Measurements from ENCODE around the gene PON1.

Gene PON1

GRCh38 chr7:95324431-95324830 lies at the start of gene PON1:
Gene PON1 (minus strand): TSS chr7:95324532. CDS start chr7:95324475, 57 bp downstream.
- in situ Hi-C loops (cut with MboI; ENCODE audit: low sequenced_read_pairs): no loop called here

- in situ Hi-C loops (cut with MboI; ENCODE audit: low sequenced_read_pairs): no loop called here
These were observed 49.0 kb upstream of the PON1 start for GRCh38 chr7:95373323-95373722.

GRCh38 chr7:95368235-95368634 lies 43.9 kb upstream of the PON1 start:
- in situ Hi-C loops (cut with MboI; ENCODE audit: low sequenced_read_pairs): no loop called here

DNA sequence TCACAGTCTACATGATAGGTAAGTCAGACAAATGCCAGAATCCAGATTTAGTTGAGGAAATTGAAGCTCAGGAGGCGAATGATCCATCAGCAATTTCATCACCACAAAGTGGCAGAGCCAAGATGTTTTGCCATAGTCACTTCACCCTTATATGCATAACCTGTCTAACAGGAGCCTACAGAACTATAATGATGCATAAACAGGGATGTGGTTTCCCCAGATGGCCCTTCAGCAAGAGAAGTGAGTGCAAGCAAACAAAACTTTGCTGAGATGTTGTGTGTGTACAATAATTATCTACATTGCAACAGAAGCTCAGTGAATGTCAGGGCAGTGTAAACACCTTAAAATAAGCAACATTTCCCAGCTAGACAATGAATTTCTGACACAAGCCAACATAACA lies 43.3 kb upstream of the PON1 start:
- in situ Hi-C loops (cut with MboI; ENCODE audit: low sequenced_read_pairs): no loop called here

DNA sequence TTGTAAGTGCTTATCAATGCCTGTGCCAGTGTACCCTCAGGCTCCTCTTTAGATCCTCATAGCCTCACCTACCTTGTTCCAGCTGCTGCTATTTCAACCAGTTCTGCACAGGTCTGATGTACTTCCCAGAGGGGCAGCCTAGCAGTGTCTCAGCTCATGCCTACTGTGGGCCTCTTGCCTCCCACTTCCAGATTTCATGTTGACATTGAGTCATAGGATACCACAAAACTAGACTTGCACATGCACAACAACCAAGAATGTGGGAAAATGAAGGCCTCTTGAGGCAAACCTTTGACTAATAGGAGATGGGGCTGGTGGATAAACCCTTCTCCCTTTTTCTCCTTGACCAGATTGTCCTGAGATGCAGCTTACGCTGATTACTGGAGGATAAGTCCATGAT lies 40.8 kb upstream of the PON1 start:
- in situ Hi-C loops (cut with MboI; ENCODE audit: low sequenced_read_pairs): no loop called here

DNA sequence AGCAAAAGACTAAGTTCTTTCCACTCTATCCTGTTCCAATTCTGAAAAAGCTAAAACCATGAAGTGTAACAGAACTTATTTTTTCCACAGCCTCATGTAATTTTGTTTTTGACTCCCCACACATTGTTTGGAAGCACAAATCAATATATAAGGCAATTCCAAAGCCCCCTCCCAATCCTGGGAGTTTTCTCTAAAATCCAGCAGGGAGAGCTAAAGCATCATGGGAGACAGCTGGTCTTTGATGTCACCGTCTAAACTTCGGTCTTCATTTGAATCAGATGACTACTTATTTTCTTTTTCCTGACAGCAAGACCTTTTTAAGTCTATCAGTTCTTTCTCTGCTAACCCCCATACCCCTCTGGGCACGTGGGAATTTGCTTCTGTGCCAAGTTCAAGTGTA lies 33.3 kb upstream of the PON1 start:
- in situ Hi-C loops (cut with MboI; ENCODE audit: low sequenced_read_pairs): no loop called here

DNA sequence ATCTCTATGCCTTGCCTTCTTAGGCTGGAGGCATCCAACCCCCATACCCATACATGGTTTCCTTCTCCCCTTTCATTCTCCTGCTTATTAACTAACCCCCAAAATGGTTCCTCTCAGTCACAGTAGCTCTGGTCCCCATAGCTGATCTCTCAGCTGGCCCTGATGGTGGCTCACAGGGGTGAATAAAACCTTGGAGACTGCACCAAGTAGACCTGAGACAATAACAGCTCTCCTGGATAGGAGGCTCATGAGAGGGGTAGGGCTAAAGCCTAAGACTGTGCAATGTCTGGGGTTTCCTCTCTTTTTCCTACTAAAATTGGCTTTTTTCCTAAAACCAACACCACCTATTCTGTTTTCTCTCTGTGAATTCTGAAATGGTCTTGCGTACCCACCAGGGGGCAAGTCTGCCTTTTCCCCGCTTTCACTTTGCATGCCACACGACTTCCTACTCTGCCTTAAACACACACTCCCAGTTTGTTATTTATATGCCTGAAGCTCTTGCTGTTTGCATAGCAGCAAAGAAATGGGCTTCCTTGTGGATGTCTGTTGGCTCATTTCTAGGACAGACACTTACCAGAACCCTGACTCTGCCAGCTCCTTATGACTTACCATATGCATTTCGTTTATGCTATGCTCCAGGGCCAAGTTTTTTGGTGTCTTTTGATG lies 18.4 kb upstream of the PON1 start:
- in situ Hi-C loops (cut with MboI; ENCODE audit: low sequenced_read_pairs): no loop called here

GRCh38 chr7:95342029-95342428 lies 17.7 kb upstream of the PON1 start:
- in situ Hi-C loops (cut with MboI; ENCODE audit: low sequenced_read_pairs): no loop called here

DNA sequence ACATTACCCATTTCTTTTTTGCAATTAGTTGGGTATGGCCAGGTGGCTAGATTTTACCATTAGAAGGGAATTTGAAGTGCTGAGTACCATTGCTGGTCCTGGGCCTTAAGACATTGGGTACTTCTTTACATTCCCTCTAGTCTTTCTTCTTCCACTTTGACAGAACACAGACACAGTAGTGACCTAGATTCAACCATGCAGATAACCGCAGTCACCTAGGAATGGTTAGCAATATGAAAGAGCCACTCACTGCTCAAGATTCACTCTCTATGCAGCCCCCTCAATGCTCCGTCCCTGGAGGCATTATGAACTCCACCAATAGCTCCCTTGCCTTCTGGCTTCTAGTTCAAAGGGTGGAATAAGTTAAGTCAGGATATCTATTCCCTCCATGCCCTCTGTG lies 16.2 kb upstream of the PON1 start:
- in situ Hi-C loops (cut with MboI; ENCODE audit: low sequenced_read_pairs): no loop called here

- in situ Hi-C loops (cut with MboI; ENCODE audit: low sequenced_read_pairs): no loop called here
These were observed 14.5 kb upstream of the PON1 start for GRCh38 chr7:95338832-95339231.

GRCh38 chr7:95335093-95335492 lies 10.8 kb upstream of the PON1 start:
- in situ Hi-C loops (cut with MboI; ENCODE audit: low sequenced_read_pairs): no loop called here

DNA sequence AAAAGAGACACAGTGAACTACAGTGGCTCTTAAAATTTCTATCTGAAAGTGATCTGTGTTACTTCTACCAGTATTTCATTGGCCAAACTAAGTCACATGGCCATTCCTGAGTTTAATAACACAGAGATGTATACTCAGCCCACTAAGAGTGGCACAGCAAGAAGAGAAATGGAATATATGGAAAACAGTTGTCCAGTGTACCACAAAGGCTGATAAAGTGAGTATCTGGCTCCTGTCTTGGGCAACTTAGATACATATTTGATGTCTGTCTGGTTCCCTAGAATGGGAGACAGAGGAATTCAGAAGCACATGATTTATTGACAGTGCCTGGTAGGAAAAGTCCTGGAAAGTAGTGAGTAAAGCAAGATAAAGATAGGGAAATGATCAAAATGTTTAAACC lies 10.1 kb upstream of the PON1 start:
- in situ Hi-C loops (cut with MboI; ENCODE audit: low sequenced_read_pairs): no loop called here

GRCh38 chr7:95330961-95331337 lies 6.6 kb upstream of the PON1 start:
- in situ Hi-C loops (cut with MboI; ENCODE audit: low sequenced_read_pairs): no loop called here

GRCh38 chr7:95330204-95330960 lies 6.0 kb upstream of the PON1 start:
- in situ Hi-C loops (cut with MboI; ENCODE audit: low sequenced_read_pairs): no loop called here

DNA sequence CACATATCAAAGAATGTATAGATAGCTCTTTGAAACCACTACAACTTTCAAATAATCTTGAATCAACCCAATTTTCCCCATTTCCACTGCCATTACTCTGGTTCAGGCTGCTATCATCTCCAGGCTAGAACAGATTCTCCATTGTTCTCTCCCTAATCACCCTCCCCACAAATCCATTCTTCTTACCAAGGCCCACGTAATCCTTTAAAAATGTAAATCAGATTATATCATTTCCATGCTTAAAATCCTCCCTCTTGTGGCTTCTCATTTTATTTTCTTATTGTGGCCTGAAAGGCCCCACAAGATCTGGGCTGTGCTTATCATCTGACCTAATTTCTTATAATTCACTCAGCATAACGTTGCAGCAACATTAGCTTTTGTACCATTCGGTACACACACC lies 3.0 kb upstream of the PON1 start:
- in situ Hi-C loops (cut with MboI; ENCODE audit: low sequenced_read_pairs): no loop called here

DNA sequence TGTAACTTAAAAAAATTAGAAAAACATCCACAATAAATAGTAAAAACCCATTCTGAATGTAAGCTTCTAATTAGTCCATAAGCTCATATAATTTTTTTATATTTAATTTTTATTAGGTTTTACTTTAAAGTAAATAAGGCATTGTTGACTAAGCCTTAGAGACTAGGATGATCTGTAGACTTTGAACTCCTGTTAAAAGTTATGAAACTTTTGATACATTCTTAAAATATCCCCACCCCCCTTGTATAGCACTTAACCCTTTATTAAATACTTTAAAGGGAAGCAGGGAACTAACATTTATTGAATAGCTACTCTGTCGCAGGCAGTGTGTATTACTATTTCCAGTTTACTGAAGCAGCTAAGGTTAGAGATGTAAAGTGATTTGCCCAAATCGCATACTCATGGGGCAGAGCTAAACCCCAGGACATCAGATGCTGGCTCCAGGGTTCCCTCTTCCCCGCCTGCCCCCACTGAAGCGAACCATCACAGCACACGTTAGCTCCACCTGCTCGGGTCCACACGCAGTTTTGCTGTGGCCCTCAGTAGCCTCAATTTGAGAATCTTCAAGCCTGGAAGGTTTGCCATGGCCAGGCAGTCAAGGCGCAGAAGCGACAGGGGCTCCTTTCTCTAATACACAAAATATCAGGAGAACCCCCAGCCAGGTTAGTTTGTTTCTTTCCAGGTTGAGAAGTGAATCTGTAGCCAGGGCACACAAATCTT lies 762 bp downstream of the PON1 start:
- in situ Hi-C loops (cut with MboI; ENCODE audit: low sequenced_read_pairs): no loop called here

DNA sequence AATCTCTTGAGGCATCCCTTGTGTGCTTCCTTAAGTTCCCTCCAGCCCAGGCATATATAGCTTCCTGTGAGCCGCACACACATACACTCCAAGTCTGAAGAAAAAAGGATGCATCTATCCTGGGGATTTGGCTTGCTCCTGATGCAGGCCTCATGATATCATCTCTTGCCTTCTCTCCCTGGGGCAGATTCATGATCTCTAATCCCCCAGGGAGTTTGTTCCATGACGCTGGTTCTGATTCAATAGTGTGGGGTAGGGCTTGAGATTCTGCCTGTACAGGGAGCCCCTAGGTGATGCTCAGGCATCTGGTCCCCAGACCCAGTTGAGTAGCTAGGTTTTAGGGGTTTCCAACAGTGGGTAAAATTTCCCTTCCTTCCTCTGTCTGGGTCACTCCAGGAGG lies 1.5 kb downstream of the PON1 start:
- in situ Hi-C loops (cut with MboI; ENCODE audit: low sequenced_read_pairs): no loop called here

DNA sequence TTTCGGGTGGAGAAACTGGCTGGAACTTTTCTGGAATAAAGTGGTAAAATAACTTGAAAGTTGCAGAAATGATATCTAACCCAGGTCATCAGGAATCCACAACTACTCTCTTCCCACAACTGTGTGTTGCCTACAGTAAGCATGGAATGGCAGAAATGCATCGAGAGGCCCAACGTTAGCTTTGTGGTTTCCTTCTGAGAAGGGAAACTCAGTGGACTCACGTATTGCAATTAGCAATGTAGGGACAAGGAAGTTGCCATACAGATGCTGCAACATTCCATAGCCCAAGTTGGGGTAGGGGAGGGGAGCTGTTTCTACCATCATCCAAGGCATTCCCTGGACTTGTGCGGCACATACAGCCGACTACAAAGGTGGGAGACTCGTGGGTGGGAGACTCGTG lies 1.9 kb downstream of the PON1 start:
- in situ Hi-C loops (cut with MboI; ENCODE audit: low sequenced_read_pairs): no loop called here

- in situ Hi-C loops (cut with MboI; ENCODE audit: low sequenced_read_pairs): no loop called here
These were observed 2.6 kb downstream of the PON1 start for GRCh38 chr7:95321720-95322119.

DNA sequence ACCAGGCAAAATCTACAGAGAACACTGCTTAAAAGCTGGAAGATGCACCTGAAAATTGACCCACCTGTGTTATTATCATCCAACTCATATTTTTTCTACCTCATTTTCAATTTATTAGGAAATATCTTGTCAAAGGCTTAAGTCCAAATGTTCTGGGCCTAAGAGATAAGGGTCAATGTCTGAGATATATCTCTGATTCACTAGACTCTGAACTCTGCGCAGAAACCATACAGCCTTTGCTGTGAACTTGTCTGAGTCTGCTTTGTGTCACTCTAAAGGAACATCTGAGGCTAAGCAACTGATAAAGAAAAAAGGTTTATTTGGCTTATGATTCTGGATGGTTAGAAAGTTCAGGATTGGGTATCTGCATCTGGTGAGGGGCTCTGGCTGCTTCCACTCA lies 3.7 kb downstream of the PON1 start:
- in situ Hi-C loops (cut with MboI; ENCODE audit: low sequenced_read_pairs): no loop called here

DNA sequence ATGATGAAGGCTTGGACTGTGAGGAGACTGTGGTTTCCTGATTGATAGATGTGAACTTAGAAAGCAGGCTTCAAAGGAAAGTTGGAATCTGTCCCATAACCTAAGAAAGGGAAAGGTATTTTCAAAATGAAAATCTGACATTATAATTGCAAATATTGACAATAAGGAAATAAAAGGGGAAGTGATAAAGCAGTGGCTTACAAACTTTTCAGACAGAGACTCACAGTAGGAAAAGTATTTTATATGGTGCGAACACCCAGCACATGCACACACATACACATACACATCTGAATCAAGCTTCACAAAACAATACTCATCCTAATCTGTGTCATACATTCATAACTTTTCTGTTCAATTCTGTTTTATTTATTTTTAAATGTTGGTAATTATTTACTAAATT lies 4.8 kb downstream of the PON1 start:
- in situ Hi-C loops (cut with MboI; ENCODE audit: low sequenced_read_pairs): no loop called here

DNA sequence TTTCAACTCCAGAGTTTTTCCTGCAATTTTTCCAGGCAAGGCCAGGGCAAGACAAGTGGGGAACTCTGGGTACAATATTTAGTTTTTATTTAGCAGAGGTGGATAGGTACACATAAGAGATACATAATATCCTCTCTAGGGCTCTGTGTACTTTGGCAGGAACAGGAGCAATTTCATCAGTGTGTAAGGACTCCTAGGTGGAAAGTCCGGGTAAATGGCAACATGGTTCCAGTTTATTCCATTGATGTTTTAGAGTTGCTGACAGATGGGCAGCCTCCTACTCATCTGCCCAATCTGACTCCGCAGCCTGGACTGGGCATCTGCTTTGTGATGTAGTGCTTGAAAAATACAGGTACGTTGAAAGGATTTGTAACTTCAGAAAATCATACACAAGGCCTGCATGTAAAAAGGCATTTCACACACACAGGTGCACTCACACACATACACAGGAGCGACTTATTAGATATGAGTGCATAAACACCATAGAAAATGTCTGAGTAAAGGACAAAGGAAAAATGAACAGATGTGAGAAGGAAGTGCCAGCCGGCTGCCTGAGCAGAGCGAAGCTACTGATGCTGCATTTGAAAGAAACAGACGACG lies 5.7 kb downstream of the PON1 start:
- in situ Hi-C loops (cut with MboI; ENCODE audit: low sequenced_read_pairs): no loop called here
